CD4-positive, alpha-beta T cell treated with Interleukin-15 for 1 hour (primary cell): Measurements from ENCODE around the gene SYNDIG1.

Experiments
- DNase-seq: peaks from one replicate; pipeline ENCODE4 v3.0.0-alpha.2; 2020

The SYNDIG1 gene

GRCh38 chr20:24679448-24680047 lies 210.1 kb downstream of the SYNDIG1 start:
- no peak for DNase-seq

DNA sequence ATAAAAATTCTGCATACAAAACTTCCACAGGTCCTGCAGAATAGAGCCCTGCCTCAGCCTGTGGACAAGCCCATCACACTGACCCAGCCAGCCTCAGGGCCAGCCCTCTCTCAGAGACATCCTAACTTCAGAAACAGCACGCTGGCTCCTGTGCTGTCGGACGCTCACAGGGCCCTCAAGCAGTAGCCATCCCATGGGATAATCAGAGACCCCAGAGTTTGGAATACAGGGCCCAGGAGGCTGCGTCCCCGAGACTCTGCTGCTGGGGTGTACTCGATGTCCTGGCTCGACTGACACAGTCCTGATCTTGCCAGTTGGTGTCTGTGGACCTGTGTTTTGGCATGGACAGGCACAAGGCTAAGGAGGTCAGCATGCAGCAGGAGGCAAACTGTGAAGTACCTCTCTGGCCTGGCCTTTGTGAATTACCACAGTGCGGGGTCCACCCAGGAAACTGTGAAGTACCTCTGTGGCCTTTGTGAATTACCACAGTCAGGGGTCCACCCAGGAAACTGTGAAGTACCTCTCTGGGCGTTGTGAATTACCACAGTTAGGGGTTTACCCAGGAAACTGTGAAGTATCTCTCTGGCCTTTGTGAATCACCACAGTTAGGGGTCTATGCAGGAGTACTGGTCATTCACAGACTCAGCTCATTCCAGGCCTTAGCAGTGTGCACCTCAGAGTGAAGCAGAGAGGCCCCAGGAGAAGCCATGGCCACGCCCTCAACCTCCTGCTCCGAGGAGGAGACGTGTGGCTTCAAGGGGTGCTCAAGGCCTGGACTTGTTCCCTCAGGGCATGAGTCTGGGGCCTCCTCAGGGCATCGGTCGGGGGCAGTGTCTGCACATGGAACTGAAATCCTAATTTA lies 212.4 kb downstream of the SYNDIG1 start:
- DNase-seq: no peak

- DNase-seq: no peak
Observed at GRCh38 chr20:24682496-24682985, 213.1 kb downstream of the SYNDIG1 start.

GRCh38 chr20:24683676-24684075 lies 214.2 kb downstream of the SYNDIG1 start:
- DNase-seq: no peak

GRCh38 chr20:24684421-24684871 lies 215.0 kb downstream of the SYNDIG1 start:
- no peak for DNase-seq

- no peak for DNase-seq
Observed at GRCh38 chr20:24684956-24685691, 215.7 kb downstream of the SYNDIG1 start.

- no peak for DNase-seq
Observed at GRCh38 chr20:24685736-24686135, 216.3 kb downstream of the SYNDIG1 start.

DNA sequence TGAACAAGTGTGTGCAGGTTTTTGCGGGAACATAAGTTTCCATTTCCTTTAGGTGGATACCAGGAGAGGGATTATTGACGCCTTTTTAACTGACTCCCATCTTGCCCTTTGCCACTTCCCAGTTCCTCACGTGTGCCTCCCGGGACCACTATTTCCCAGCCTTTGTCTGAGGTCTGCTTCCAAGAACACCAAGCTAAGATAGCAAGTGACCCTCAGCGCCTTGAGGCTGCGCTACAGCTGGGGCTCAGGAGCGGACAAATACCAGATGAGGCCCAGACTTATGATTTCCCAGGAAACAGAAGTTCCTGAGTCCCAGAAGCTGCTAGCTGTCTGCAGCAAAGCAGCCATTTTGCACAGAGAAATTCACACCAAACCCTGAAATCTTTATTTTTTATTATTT lies 216.7 kb downstream of the SYNDIG1 start:
- no peak for DNase-seq

GRCh38 chr20:24690408-24690807 lies 221.0 kb downstream of the SYNDIG1 start:
- DNase-seq: no peak

GRCh38 chr20:24691901-24692351 lies 222.5 kb downstream of the SYNDIG1 start:
- no peak for DNase-seq

- no peak for DNase-seq
Observed at GRCh38 chr20:24692446-24693200, 223.2 kb downstream of the SYNDIG1 start.

- DNase-seq: no peak
Observed at GRCh38 chr20:24693466-24694156, 224.2 kb downstream of the SYNDIG1 start.

DNA sequence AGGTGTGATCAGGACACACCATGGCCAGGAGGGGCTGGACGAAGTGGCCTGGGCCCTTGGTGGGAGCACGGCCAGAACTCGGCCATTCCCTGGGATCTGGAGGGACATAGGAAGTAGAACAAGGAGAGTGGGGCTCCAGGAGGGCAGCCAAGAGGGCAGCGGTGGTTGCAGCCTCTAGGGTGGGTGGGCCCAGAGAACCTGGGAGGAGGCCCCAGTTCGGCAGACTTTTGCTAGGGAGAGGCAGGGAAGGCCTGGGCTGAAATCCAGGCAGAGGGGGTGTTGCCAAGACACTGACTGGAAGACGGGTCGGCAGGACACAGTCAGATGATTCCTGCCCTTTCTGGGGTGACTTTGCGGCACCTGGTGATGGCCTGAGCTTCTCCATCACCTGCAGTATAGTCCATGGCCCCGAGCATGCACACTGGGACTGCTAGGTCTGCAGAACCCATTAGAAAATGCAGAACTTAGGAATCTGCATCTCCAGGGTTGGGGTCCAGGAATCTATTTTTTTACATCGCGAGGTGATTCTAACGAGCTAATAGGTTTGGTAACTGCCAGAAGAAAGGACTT lies 224.8 kb downstream of the SYNDIG1 start:
- DNase-seq: no peak

GRCh38 chr20:24694727-24695528 lies 225.5 kb downstream of the SYNDIG1 start:
- no peak for DNase-seq

DNA sequence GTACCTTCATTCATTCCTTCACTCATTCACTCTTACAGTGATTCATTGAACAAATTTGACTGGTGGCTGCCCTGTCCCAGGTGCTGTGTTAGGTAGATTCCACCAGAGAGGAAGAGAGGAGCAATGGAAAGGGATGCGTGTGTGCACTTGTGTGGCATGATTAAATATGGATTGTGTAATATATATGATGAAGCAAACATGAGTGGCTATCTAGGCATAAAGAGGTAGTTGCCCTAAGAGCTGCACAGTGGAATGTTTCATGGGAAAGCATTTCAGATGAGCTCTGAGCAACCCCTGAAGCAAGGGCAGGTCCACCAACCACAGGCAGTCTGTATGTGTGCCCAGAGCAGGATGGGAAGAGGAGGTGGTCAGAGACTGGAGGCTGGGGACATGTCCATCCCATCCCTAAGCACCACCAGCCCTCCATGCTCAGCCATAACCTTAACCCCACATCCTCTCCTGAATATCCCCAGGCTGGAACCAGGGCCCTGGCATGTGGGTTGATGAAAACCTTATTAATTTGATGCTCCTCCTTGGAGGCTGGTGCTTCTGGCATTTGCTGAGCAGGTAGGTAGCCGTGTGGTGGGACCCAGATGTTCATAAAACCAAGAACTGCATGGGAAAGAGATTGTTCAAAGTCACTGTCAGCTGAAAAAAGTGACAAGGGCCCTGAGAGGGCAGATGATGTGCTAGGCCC lies 226.2 kb downstream of the SYNDIG1 start:
- DNase-seq: no peak

GRCh38 chr20:24696396-24696795 lies 227.0 kb downstream of the SYNDIG1 start:
- DNase-seq: no peak

- DNase-seq: no peak
Observed at GRCh38 chr20:24697411-24697810, 228.0 kb downstream of the SYNDIG1 start.

DNA sequence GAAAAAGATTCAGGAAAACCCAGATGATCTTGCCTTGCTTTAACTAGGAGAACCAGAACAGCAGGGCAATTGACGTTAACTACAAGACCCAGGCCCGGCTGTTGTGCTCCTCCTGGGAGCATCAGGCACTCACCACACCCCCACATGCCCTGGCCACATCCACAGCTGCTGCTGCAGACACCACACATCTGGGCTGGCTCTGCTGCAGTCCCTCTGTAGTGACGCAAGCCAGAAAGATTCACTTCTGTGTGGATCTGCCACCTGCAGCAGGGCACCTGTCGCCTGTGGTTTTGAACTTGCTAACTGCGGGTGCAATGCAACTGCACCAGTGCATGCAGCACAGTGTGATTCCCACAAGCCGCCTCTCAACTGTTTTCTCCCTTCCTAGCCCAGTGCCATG lies 228.8 kb downstream of the SYNDIG1 start:
- DNase-seq: no peak

DNA sequence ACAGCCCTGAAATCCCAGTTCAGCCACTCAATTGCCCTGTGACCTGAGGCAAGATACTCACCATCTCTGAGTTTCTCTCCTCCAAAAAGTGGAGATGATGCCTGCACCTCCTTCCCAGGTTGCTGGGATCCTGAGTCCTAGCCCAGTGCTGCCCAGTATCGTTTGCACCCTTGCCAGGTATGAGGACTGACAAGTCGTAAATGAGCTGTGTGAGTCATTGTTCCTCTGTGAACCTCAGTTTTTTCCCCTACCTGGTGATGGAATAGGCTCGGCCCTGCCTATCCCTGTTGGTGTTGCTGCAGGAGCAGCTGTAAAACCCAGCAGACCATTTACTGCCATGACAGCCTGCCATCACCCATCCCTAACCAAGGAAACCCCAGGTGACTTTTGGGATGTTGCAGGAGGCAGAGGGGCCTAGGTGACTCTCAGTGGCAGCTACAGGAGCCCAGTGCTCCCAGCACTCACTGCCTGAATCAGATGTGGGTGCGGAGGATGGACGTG lies 229.3 kb downstream of the SYNDIG1 start:
- no peak for DNase-seq
